B cell (primary cell): ENCODE results near the gene XNDC1N. TPM values are rescaled to one million over a fixed set of nuclear protein-coding genes. Genes with fewer than 3 reads are reported as not detected.

Source experiments
- ATAC-seq: fragments of 200-7000 bp; cut with Tn5 transposase; one replicate; pipeline ENCODE4 v1.10.0; 2021; ENCODE audit warnings: low read depth, mild to moderate bottlenecking, moderate number of reproducible peaks, moderate library complexity
- CTCF ChIA-PET: fragments of 350-600 bp; sonication (Branson Sonifier 250); formaldehyde crosslinking; loops from one replicate; lab custom pipeline; 2021; ENCODE audit warnings: antibody characterized with exemption, inconsistent platforms; lab: Charles Lee
- POLR2A ChIA-PET: fragments of 350-600 bp; sonication (Branson Sonifier 250); formaldehyde crosslinking; loops from one replicate; lab custom pipeline; 2021; ENCODE audit warnings: antibody characterized with exemption; lab: Charles Lee
- DNase-seq: peaks from one replicate; pipeline ENCODE4 v3.0.0; 2013
- H2AFZ ChIP-seq: 2 replicates; pipeline ENCODE4 v1.6.1; 2012; ENCODE audit warnings: mild to moderate bottlenecking, low read depth, low read length; ENCODE audit not compliant: insufficient read depth, poor library complexity, severe bottlenecking
- H3K27ac ChIP-seq, 2 donors: 1 replicate in 1 of 2; 2 replicates in 1 of 2; pipeline ENCODE4 v1.5.1; 2012 to 2013; ENCODE audit warnings: low read length in 2 of 2, mild to moderate bottlenecking in 2 of 2, moderate library complexity in 1 of 2
- H3K27me3 ChIP-seq, 4 experiments: fragments of 200-600 bp in 1 of 4; sonication (generic) in 1 of 4; replicated peaks in 1 of 4; 1 replicate in 2 of 4; 2 replicates in 2 of 4; pipeline versions ENCODE4 v1.6.1 to v1.7.0; 2013 to 2016; ENCODE audit warnings: low read length in 3 of 4, mild to moderate bottlenecking in 2 of 4, mixed read lengths in 1 of 4, moderate library complexity in 1 of 4; ENCODE audit not compliant: insufficient read depth in 4 of 4, control insufficient read depth in 3 of 4; ENCODE audit errors: control extremely low read depth in 1 of 4
- H3K36me3 ChIP-seq, 2 experiments: replicated peaks in 1 of 2; 1 replicate in 1 of 2; 2 replicates in 1 of 2; pipeline versions ENCODE4 v1.6.1 to v1.7.1; 2013; ENCODE audit warnings: low read length in 1 of 2; ENCODE audit not compliant: insufficient read depth in 2 of 2, control insufficient read depth in 1 of 2; ENCODE audit errors: control extremely low read depth in 1 of 2, extremely low read depth in 1 of 2
- H3K4me1 ChIP-seq, 2 donors: fragments of 200-600 bp in 1 of 2; sonication (generic) in 1 of 2; 1 replicate in 1 of 2; 2 replicates in 1 of 2; pipeline versions ENCODE4 v1.5.1 to v1.6.1; 2013 to 2017; ENCODE audit warnings: low read length in 2 of 2; ENCODE audit not compliant: control insufficient read depth in 2 of 2, insufficient read depth in 2 of 2
- H3K4me2 ChIP-seq: replicated peaks from 2 replicates; pipeline ENCODE3; 2012; ENCODE audit warnings: mild to moderate bottlenecking, low read depth, low read length; ENCODE audit not compliant: poor library complexity, severe bottlenecking
- H3K4me3 ChIP-seq, 5 experiments: fragments of 200-600 bp in 1 of 5; sonication (generic) in 1 of 5; 1 replicate in 3 of 5; 2 replicates in 2 of 5; pipeline versions ENCODE4 v1.5.1 to v1.7.0; 2011 to 2016; ENCODE audit warnings: low read length in 4 of 5, mild to moderate bottlenecking in 4 of 5, low read depth in 2 of 5, control low read depth in 1 of 5, moderate library complexity in 1 of 5; ENCODE audit not compliant: insufficient read depth in 1 of 5; ENCODE audit errors: control extremely low read depth in 1 of 5, extremely low read depth in 1 of 5
- H3K79me2 ChIP-seq: fragments of 200-600 bp; sonication (generic); one replicate; pipeline ENCODE4 v1.6.0; 2016; ENCODE audit warnings: low read length; ENCODE audit not compliant: control insufficient read depth, insufficient read depth
- H3K9ac ChIP-seq: fragments of 200-600 bp; sonication (generic); 2 replicates; pipeline ENCODE4 v1.6.1; 2017; ENCODE audit warnings: mild to moderate bottlenecking, low read length, moderate library complexity
- H3K9me3 ChIP-seq, 3 donors: one replicate each; pipeline versions ENCODE4 v1.6.1 to v1.7.1; 2013; ENCODE audit warnings: low read length in 2 of 3; ENCODE audit not compliant: control insufficient read depth in 2 of 3, insufficient read depth in 1 of 3; ENCODE audit errors: control extremely low read depth in 1 of 3
- H4K20me1 ChIP-seq: 2 replicates; pipeline ENCODE4 v1.6.0; 2012; ENCODE audit warnings: mild to moderate bottlenecking, low read length; ENCODE audit not compliant: insufficient read depth, control insufficient read depth, poor library complexity, severe bottlenecking
- H3K27ac Mint-ChIP-seq: one replicate; pipeline ENCODE4 v1.8.0; 2021; ENCODE audit warnings: mixed read lengths
- H3K27me3 Mint-ChIP-seq: one replicate; pipeline ENCODE4 v1.8.0; 2021; ENCODE audit warnings: mixed read lengths
- H3K4me1 Mint-ChIP-seq: one replicate; pipeline ENCODE4 v1.8.0; 2021; ENCODE audit warnings: mixed read lengths
- H3K4me3 Mint-ChIP-seq: one replicate; pipeline ENCODE4 v1.8.0; 2021; ENCODE audit warnings: mixed read lengths
- H3K9me3 Mint-ChIP-seq: one replicate; pipeline ENCODE4 v1.8.0; 2022; ENCODE audit warnings: mixed read lengths; ENCODE audit not compliant: insufficient read depth
- CTCF ChIP-seq: fragments of 200-600 bp; IDR thresholded peaks from one replicate; pipeline ENCODE4 v1.8.0; 2022; ENCODE audit warnings: antibody characterized with exemption, mild to moderate bottlenecking
- EZH2 ChIP-seq: IDR thresholded peaks from 2 replicates; pipeline ENCODE4 v1.6.1; 2012; ENCODE audit warnings: borderline replicate concordance, low read depth, mild to moderate bottlenecking, moderate library complexity, low read length; ENCODE audit not compliant: insufficient read depth, poor library complexity, severe bottlenecking
- WGBS: methylation state at CpG from one replicate; pipeline ENCODE4 v1.1.5; 2013; ENCODE audit warnings: missing lambda C conversion rate; ENCODE audit not compliant: insufficient coverage; 5-methylcytosine and 5-hydroxymethylcytosine counted together
- intact Hi-C: fragments of 100-400 bp; cut with micrococcal nuclease; formaldehyde crosslinking; loops from one replicate; pipeline ENCODE4 v1.10.0; 2022
- polyA plus RNA-seq: library from polyadenylated mRNA; depleted of rRNA; stranded (reverse); fragments of >200 nt; gene quantifications from 2 replicates; pipeline ENCODE4 v1.2.3, GENCODE V29; 2012
- total RNA-seq, 2 donors: library from RNA; stranded (reverse); fragments of 120-200 nt in 1 of 2; gene quantifications; 1 replicate in 1 of 2; 2 replicates in 1 of 2; pipeline versions ENCODE4 v1.2.3 to v1.2.4, GENCODE V29; 2013 to 2022

Gene XNDC1N
- total and polyA plus RNA-seq, 2 donors (not counting 1 experiment from before 2014, with no cell fraction given) = 5.8 to 34.2 TPM

- DNase-seq (no peak), ATAC-seq (no peak)
- ChIA-PET POLR2A (no interaction called here), CTCF (interaction anchor here (1.2 kb wide), 2 partner anchors 12 to 14 kb away, joined by 3 read pairs; no protein-coding TSS in a partner anchor)
- Mint-ChIP-seq H3K27me3 (no peaks in the 10 kb centered on the region), H3K4me1 (peaks cover 15% of the 10 kb centered on the region), H3K4me3 (no peak overlapping the region), H3K9me3 (no peaks in the 10 kb centered on the region), H3K27ac (no peak overlapping the region)
- Histone ChIP-seq H3K4me2 (no peak overlapping the region), H3K79me2 (peaks cover 19% of the 10 kb centered on the region), H3K27ac (no peak overlapping the region), H3K9me3 (no peaks in the 10 kb centered on the region), H3K36me3 (peaks cover 3 to 39% of the 10 kb centered on the region in 2 experiments), H3K9ac (no peak overlapping the region), H3K4me3 (no peak overlapping the region), H3K27me3 (no peaks in the 10 kb centered on the region), H3K4me1 (peaks cover 5 to 7% of the 10 kb centered on the region in 2 donors), H4K20me1 (no peaks in the 10 kb centered on the region), H2AFZ (no peak overlapping the region)
- intact Hi-C loops = no loop called here
- TF ChIP-seq CTCF = no peak
- no peak for TF ChIP-seq EZH2
- WGBS = 95% methylated on average over 4 of the region's 4 CpGs
Observed at GRCh38 chr11:71964641-71965040, 36.2 kb upstream of the XNDC1N start.

GRCh38 chr11:71963468-71963867, 35.1 kb upstream of the XNDC1N start:
- H3K4me1 ChIP-seq = peaks cover 5 to 7% of the 10 kb centered on the region in 2 donors
- no peak overlapping the region for H3K9ac ChIP-seq
- WGBS = 98% methylated on average over 6 of the region's 8 CpGs
- CTCF ChIA-PET = interaction anchor here (1.2 kb wide), 1 partner anchor 62 kb away, joined by 4 read pairs; no protein-coding TSS in a partner anchor
- H3K9me3 ChIP-seq = no peaks in the 10 kb centered on the region
- Mint-ChIP-seq H3K4me1 (peaks cover 15% of the 10 kb centered on the region), H3K9me3 (no peaks in the 10 kb centered on the region), H3K27ac (no peak overlapping the region), H3K4me3 (no peak overlapping the region), H3K27me3 (no peaks in the 10 kb centered on the region)
- peaks cover 3 to 41% of the 10 kb centered on the region in 2 experiments for H3K36me3 ChIP-seq
- no peaks in the 10 kb centered on the region for H4K20me1 ChIP-seq
- H3K27ac ChIP-seq = no peak overlapping the region
- intact Hi-C loops = no loop called here
- ATAC-seq = no peak
- no peak overlapping the region for H3K4me2 ChIP-seq
- no peak for DNase-seq
- H3K4me3 ChIP-seq = no peak overlapping the region
- peaks cover 13% of the 10 kb centered on the region for H3K79me2 ChIP-seq
- TF ChIP-seq EZH2 (no peak), CTCF (no peak)
- POLR2A ChIA-PET = no interaction called here
- no peaks in the 10 kb centered on the region for H3K27me3 ChIP-seq
- no peak overlapping the region for H2AFZ ChIP-seq
